SU-DHL-6 (cell line): Measurements from ENCODE around the gene KCNK6.

Source experiments
- H2AFZ ChIP-seq: fragments of 200-600 bp; sonication (generic); 2 replicates; pipeline ENCODE4 v1.6.1; 2014; ENCODE audit warnings: low read depth, mild to moderate bottlenecking, moderate library complexity, mixed read lengths, antibody characterized with exemption, low read length; ENCODE audit not compliant: severe bottlenecking
- H3F3A ChIP-seq: fragments of 200-600 bp; shearing (Covaris generic); 2 replicates; pipeline ENCODE4 v1.6.0; 2016; ENCODE audit warnings: antibody characterized with exemption, mild to moderate bottlenecking; ENCODE audit not compliant: insufficient read depth
- H3K27ac ChIP-seq: fragments of 200-600 bp; sonication (generic); 2 replicates; pipeline ENCODE4 v1.5.1; 2016; ENCODE audit warnings: low read depth, mild to moderate bottlenecking, low read length, moderate library complexity, mixed read lengths
- H3K27me3 ChIP-seq: fragments of 200-600 bp; sonication (generic), shearing (Covaris generic); 2 replicates; pipeline ENCODE4 v1.6.0; 2014; ENCODE audit warnings: mild to moderate bottlenecking, low read length
- H3K36me3 ChIP-seq: fragments of 200-600 bp; sonication (generic); 2 replicates; pipeline ENCODE4 v1.6.1; 2014; ENCODE audit warnings: mild to moderate bottlenecking, low read length, mixed read lengths
- H3K4me2 ChIP-seq: fragments of 300-600, 200-600 bp; shearing (Covaris generic), sonication (generic); 2 replicates; pipeline ENCODE4 v1.6.0; 2014; ENCODE audit warnings: low read length, low read depth, mild to moderate bottlenecking; ENCODE audit not compliant: poor library complexity, severe bottlenecking
- H3K4me3 ChIP-seq: fragments of 200-600 bp; sonication (generic); 2 replicates; pipeline ENCODE4 v1.5.1; 2014; ENCODE audit warnings: antibody characterized with exemption, low read length, mild to moderate bottlenecking, mixed read lengths; ENCODE audit not compliant: insufficient read depth, poor library complexity, severe bottlenecking
- H3K79me2 ChIP-seq: fragments of 200-600 bp; sonication (generic); 2 replicates; pipeline ENCODE4 v1.6.1; 2014; ENCODE audit warnings: mild to moderate bottlenecking, low read length, moderate library complexity; ENCODE audit not compliant: insufficient read depth
- H3K9ac ChIP-seq: fragments of 200-600 bp; sonication (generic); 2 replicates; pipeline ENCODE4 v1.7.0; 2014; ENCODE audit warnings: mild to moderate bottlenecking, low read length
- H3K9me2 ChIP-seq: fragments of 200-600 bp; sonication (generic); replicated peaks from 2 replicates; pipeline ENCODE4 v1.6.1; 2014; ENCODE audit warnings: low read length; ENCODE audit not compliant: insufficient read depth
- H3K9me3 ChIP-seq: fragments of 200-600 bp; sonication (generic); 2 replicates; pipeline ENCODE4 v1.6.1; 2014; ENCODE audit warnings: low read length, mixed read lengths; ENCODE audit not compliant: insufficient read depth
- H4K20me1 ChIP-seq: fragments of 200-600 bp; sonication (generic); 2 replicates; pipeline ENCODE4 v1.6.1; 2014; ENCODE audit warnings: low read depth, mild to moderate bottlenecking, antibody characterized with exemption, low read length, moderate library complexity, mixed read lengths
- EZH2phosphoT487 ChIP-seq: fragments of 200-600 bp; sonication (generic), shearing (Covaris generic); conservative IDR thresholded peaks from 2 replicates; pipeline ENCODE4 v1.6.1; 2018; ENCODE audit warnings: mild to moderate bottlenecking, antibody characterized with exemption, low read length, moderate library complexity, mixed read lengths
- TF ChIP-seq, protein P1 (sequence below): fragments of 200-600 bp; sonication (generic); IDR thresholded peaks from one replicate; pipeline ENCODE4 v1.5.1; 2017; ENCODE audit warnings: antibody characterized with exemption, mild to moderate bottlenecking, low read length, moderate library complexity; ENCODE audit not compliant: insufficient read depth, poor library complexity, severe bottlenecking

Gene KCNK6

DNA sequence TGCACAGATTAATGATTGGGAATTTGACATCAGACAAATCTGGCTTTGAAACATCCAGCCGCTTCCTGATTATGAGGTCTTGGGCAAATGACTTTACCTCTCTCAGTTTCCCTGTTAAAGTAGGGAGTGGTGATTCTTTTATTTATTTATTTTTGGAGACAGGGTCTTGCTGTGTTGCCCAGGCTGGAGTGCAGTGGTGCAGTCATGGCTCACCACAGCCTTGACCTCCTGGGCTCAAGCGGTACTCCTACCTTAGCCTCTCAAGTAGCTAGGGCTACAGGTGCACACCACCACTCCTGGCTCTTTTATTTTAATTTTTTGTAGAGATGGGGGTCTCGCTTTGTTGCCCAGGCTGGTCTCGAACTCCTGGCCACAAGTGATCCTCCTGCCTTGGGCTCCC, 57.4 kb downstream of the KCNK6 start:
- Histone ChIP-seq H3K9me3 (no peaks in the 10 kb centered on the region), H3K79me2 (peaks cover 26% of the 10 kb centered on the region), H2AFZ (no peak overlapping the region), H3K27ac (no peak overlapping the region), H3K4me2 (no peak overlapping the region), H3K9me2 (no peaks in the 10 kb centered on the region), H3K27me3 (no peaks in the 10 kb centered on the region), H3F3A (no peaks in the 10 kb centered on the region; the same call in 1 of the 2 replicates), H4K20me1 (no peaks in the 10 kb centered on the region; the same call in 1 of the 2 replicates), H3K9ac (no peak overlapping the region), H3K36me3 (no peaks in the 10 kb centered on the region), H3K4me3 (no peak overlapping the region)
- TF ChIP-seq, protein P1, sequence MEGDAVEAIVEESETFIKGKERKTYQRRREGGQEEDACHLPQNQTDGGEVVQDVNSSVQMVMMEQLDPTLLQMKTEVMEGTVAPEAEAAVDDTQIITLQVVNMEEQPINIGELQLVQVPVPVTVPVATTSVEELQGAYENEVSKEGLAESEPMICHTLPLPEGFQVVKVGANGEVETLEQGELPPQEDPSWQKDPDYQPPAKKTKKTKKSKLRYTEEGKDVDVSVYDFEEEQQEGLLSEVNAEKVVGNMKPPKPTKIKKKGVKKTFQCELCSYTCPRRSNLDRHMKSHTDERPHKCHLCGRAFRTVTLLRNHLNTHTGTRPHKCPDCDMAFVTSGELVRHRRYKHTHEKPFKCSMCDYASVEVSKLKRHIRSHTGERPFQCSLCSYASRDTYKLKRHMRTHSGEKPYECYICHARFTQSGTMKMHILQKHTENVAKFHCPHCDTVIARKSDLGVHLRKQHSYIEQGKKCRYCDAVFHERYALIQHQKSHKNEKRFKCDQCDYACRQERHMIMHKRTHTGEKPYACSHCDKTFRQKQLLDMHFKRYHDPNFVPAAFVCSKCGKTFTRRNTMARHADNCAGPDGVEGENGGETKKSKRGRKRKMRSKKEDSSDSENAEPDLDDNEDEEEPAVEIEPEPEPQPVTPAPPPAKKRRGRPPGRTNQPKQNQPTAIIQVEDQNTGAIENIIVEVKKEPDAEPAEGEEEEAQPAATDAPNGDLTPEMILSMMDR = no peak
- no peak for TF ChIP-seq EZH2phosphoT487

DNA sequence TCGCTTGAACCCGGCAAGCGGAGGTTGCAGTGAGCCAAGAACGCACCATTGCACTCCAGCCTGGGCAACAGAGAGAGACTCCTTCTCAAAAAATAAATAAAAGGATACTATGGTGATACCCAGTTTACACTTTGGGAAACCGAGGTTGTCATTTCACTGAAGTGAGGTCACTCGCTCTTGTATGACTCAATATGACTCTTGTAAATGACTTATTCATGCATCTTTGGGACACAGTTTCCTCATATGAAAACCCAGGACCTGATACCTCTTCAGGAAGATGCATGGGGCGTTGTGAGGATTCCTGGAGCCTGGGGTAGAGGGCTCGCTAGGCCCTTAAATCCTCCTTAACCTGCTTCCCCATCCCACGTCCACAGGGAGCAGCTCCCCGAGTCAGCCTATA, 59.2 kb downstream of the KCNK6 start:
- Histone ChIP-seq H3K9me2 (no peaks in the 10 kb centered on the region), H3K9me3 (no peaks in the 10 kb centered on the region), H3K27me3 (no peaks in the 10 kb centered on the region), H3F3A (no peaks in the 10 kb centered on the region; the same call in 1 of the 2 replicates), H3K79me2 (peaks cover 26% of the 10 kb centered on the region), H3K4me2 (no peak overlapping the region), H3K27ac (no peak overlapping the region), H3K4me3 (no peak overlapping the region), H4K20me1 (no peaks in the 10 kb centered on the region; the same call in 1 of the 2 replicates), H3K9ac (no peak overlapping the region), H2AFZ (no peak overlapping the region), H3K36me3 (no peaks in the 10 kb centered on the region)
- no peak for TF ChIP-seq EZH2phosphoT487
- TF ChIP-seq, protein P1 = no peak

DNA sequence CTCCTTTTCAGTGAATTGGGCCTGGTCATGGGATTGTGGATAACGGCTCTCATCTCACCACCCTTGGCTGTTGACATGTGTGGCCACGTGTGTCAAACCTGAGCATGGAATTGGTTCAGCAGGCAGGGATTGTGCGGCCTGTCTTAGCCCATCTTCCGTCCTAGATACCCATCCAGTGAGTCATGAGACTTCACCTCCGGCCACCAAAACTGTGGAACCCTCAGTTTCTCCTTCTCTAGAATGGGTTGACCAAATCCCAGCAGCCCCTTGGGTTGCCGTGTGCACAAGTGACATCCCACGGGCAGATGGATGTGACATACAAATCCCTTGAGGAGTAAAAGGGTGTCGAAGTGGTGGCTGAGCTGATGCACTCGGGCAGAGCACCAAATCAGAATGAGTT, 61.5 kb downstream of the KCNK6 start:
- Histone ChIP-seq H4K20me1 (no peaks in the 10 kb centered on the region; the same call in 1 of the 2 replicates), H3K79me2 (peaks cover 12% of the 10 kb centered on the region), H3K36me3 (no peaks in the 10 kb centered on the region), H3K9me2 (no peaks in the 10 kb centered on the region), H3F3A (no peaks in the 10 kb centered on the region), H3K27ac (no peak overlapping the region), H3K9me3 (no peaks in the 10 kb centered on the region), H3K4me2 (no peak overlapping the region), H3K9ac (no peak overlapping the region), H2AFZ (no peak overlapping the region), H3K4me3 (no peak overlapping the region), H3K27me3 (no peaks in the 10 kb centered on the region)
- TF ChIP-seq, protein P1 = no peak
- TF ChIP-seq EZH2phosphoT487 = no peak
